GM19099 (cell line): ENCODE measurements around the gene GLIS1.

Experiments
- POLR2A ChIP-seq: IDR thresholded peaks from 3 replicates; pipeline ENCODE4 v1.6.1; 2011; ENCODE audit warnings: low read depth; ENCODE audit not compliant: insufficient read length; ENCODE audit errors: extremely low read depth

The GLIS1 gene

DNA sequence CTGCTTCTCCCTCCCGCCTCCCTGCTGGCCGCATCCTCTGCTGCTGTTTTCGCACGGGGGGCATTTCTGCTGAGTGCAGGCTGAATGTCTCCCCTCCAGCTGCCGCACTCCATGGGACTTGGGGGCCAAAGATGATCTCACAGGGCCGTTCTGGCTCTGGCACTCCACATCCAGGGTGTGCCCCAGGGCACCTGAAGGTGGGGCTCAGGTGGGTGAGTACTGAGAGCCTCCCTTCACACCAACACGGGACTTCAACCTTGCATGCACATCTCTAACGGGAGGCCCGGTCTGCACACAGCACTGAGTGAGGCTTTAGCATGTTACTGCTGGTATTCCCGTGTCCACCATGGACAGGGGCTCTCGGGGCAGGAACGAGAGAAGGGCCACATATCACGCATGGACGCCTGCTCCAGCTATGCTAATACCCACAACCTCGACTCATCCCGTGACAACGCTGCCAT lies 190.9 kb downstream of the GLIS1 start:
- no peak for TF ChIP-seq POLR2A

DNA sequence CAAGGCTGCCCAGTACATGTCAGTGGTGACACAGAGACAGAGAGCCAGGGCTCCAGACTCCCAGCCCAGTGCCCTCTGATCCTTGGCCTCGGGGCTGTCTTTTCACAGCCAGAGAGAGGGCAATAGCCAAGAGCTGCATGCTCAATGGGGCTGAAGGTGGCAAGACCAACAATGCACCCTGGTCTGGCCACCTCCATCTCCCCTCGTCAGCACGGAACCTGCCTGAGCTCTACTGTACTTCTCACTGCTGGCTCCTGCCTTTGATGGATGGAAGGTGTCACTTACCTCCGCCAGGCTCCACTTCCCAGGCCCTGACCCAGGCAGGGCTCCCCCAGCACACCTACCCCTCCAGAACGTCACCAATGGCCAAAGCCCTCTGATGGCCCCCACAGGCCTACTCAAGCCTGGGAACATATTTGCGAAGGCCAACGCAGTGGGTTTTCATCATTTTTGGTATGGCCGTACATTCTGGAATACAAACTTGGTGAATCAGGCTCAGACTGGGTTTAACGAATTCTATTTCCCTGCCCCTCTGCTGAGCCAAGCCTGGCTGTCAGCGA lies 191.7 kb downstream of the GLIS1 start:
- no peak for TF ChIP-seq POLR2A

DNA sequence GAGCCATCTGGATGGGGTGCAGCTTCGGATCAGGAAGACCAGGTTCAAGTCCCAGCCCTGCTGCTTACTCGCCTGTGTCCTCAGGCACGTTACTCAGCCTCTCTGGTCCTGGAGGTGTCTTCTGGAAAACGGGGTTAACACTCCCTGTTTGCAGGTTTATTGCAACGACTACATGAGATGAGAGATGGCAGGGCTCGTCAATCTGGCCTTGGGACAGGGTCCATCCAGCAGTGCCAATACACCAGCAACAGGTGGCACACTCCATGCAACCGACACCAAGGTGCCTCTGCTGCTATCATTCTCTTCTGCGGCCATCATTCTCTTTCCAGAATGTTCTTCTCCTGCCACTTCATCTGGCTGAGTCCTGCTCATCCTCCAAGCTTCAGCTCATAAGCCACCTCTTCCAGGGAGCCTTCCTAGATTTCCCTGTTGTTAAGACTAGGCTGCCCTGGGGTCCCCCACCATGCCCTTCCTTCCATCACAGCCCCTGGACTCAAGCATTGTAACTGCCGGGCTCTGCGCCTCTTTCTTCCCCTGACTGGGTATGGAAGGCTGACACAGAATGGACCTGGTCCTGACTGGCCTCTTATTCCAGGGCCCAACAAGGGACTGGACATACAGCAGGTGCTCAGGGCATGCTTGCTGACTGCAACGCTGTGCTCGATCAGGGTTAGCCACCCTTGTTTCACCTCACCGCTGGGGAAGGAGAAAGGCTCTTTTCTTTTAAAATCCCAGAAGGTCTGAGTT lies 192.4 kb downstream of the GLIS1 start:
- no peak for TF ChIP-seq POLR2A

DNA sequence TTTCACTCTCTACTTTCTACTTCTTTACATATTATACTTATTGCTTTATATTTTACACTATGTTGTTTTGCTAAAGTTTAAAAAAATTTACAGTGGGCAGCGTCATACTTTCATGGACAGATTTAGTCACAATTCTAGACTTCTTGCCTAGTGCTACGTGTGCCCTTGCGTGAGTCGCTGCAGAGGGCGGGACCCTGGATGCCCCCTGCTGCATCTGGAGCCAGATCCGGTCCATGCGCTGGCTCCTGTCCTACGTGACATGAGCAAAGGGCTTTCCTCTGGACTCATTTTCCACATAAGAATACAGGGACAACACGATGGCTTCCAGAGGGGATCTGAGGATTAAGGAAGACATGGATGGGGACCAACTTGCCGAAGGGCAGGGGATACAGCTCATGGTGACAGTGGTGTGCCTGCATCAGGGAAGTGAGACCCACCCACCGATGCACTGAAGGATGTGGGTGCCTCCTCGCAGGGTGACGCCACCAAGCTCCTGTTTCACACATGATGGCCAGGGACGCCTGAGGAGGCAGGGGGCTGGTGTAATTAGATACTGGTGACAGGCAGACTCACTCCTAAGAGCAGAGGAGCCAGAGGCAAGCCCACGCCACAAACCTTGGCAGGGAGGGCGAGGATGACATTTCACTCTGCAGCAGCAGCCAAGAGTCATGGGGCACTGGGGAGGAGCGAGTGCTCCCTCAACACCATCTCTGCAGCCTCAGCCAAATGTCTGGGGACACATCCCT lies 193.1 kb downstream of the GLIS1 start:
- TF ChIP-seq POLR2A, result no peak

DNA sequence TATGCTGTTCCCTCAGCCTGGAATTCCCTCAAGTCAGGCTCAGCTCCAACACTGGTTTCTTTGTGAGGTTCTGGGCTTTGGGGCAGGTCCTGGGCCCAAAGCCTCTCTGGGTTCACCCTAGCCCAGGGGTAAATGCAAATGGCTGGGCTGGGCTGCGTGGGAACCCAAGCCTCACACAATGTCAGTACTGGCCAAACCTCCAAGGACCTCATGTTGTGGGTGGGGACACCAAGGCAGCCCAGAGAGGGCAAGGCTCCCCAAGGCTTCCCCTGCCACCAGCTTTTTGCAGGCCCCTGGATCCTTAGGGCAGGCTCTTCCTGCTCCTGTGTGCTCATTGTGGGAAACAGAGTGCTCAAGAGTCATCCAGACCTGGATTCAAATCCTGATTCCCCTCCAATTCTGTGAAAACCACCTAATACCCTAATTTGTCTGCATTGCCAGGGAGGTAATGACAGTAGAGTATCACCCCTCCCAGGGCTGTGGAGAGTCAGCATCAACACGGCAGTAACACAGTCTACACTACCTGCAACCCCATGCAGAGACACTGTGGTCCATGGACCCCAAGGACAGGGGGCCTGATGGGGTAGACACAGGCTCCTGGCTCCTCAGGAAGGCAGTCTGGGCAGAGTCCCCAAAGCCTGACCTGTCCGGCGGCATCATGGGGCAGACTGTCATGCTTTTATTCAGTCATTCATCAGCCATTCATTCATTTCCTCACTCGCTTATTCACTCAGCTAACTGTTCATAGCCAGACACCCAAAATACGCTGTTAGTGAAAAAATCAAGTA lies 194.0 kb downstream of the GLIS1 start:
- no peak for TF ChIP-seq POLR2A

DNA sequence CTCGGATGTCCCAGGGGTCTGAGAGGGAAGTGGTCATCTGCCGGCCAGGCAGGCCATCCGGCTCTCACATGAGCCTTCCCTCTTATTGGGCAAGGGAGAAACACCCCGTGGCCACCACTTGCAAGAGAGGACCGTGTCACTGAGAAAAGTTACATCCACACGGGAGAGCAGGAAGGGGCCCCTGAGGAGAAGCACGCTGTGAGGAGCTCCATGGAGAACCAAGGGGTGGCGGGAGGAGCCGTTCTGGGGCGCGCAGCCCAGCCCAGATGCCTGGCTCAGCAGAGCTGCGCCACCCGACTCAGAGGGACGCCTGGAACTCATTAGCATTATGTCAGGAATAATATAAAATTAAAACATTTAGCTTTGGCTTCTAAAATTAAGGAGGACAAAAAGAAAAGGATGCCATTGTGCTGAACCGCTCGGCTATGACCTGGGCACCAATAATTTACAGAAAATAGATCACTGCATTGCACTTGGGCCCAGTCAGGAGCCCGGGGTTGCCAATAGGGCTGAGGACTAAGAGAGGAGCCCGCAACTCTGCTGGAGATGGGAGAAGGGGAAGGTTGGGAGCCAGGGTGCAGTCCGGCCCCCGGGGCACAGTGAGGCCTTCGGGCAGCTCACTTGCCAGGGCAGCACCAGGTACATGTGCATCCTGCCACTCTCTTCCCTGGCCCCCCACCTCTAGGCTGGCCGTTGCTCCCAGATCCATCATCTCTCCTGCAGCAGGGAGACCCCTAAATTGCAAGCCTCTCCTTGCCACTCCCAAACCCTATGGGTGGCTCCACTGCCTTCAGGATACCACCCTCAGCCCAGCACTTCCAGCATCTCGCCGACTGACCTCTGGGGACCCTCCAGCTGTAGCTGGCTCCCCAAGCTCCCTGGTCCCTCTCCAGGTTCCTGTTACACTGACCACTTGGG lies 194.9 kb downstream of the GLIS1 start:
- TF ChIP-seq POLR2A, result no peak

DNA sequence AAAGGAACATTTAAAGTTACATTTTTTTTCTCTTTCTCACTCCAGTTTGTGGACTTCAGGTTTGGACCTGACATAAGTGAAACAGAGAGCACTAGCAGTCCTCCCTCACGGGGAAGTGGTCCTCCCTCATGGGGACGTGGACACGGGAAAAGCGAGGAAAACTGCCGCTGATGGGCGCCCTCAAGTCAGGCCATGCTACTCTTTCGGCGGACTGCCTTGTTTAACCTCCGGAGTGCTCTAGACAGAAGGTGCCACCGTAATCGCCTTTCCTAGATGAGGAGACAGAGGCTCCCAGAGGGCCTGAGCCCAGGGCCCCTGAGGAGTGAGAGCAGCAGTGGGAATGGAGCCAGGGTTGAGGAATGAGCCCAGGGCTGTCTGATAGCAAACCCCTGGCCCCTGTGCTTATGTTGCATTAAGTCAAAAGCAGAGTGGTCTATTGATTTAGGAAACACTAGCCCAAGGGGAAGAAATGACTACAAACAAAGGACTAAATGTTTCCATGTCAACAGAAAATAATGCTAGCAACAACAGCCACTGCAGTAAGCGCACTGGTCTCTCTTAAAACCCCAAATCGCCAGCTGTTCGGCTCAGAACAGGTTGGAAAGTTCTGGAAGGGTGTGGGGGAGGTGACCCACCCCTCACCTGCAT lies 195.7 kb downstream of the GLIS1 start:
- no peak for TF ChIP-seq POLR2A

DNA sequence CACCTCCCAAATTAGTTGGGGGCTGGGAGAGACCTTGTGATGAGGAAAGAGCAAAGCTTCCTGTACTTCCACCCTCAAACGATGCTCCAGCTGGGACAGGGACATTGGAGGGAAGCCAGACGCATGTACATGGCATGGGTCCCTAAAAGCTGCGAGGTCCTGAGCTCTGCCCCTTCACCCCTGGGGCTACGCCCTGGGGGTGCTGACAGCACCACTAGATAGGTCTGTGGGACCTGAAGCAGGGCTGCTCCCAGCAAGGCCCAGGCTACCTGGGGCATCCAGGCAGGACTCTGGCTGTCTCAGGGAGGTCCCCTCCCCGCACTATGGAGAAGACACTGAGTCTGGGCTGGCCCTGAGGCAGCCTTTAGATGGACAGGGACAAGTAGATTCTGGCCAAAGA lies 196.4 kb downstream of the GLIS1 start:
- no peak for TF ChIP-seq POLR2A

DNA sequence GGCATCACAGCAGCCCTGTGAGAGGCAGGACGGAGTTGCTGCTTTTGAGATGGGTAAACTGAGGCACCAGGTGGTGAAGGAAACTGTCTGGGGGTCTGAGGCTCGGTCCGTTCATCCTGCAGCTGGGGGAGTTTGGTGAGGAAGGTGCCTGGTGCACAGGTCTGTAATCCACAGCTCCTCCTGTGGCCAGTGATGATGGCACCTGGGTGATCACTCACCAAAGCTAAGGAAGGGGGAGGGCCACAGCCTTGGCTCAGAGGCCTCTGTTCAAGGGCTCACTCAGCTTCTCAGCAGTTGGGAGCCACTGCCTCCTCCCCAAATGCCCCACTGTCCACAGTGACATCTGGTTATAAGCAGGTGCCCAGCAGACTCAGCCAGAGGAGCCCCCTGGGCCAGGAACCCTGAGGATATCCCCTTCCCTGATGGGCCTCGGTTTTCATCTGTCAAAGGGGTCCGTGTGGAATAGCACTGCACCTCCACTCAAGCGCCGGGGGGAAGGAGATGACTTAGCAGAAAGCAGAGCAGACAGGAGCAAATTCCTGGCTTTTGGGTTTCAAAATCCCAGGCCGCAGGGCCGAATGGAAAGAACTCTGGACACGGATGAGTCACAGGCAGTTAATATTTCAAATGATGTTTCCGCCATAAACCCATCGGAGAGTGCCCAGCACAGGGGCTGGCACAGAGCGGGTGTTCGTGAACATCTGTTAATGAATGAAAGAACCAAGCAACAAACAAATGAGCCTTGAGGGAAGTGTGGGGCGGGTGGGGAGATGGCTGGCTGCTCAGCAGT lies 197.0 kb downstream of the GLIS1 start:
- TF ChIP-seq POLR2A, result no peak

DNA sequence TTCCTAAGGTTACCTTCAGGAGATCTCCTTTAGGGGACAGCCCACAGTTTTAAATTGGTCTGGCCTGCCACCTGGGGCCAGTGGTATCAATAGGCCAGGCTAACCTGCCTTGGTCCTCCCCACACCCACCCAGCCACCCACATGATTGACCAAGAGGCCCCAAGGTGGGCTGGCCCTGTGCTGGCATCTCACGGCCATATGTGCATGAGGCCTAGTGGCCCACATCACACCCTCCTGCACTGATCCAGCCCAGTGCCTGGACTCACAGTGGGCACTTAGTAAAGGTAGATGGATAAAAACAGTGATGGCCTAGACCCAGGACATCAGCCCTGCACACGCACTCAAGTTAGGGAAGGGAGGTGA lies 197.7 kb downstream of the GLIS1 start:
- no peak for TF ChIP-seq POLR2A

DNA sequence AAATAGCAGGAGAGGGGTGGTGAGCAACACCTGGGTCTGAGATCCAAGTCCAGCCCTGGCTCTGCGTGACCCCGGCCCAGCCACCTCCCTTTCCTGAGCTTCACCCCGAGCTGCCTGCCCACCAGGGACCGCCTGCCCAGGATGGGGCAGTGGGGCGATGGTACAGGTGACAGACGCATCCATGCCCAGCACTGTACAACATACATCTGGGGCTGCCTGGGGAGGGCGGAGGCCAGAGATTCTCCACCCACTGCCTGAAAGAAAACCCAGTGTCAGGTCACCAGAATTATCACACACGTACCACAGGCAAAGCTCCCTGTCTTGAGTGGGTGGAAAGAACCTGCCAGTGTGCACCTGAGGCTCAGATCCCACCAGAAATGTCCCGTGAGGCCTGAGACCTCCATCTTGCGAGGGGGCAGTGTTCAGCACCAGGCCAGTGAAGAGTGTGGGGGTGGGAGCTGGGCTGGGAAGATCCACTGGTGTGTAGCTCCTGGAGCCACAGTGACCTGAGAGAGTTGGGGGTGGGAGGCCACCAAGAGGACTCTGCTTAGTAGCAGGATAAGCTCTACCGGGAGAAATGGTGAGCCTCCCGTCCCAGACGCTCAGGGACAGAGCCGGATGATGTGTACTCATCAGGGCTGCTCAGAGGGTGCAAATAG lies 198.2 kb downstream of the GLIS1 start:
- no peak for TF ChIP-seq POLR2A
